Kidney tubule cell (primary cell): Measurements from ENCODE around the gene C15orf39.
A peak's percentile ranks its signal among the peaks of the same experiment; 100 is the strongest.

Experiments used
- DNase-seq: peaks from one replicate; pipeline ENCODE4 v3.0.0-alpha.2; 2018; ENCODE audit warnings: low spot score

The C15orf39 gene

GRCh38 chr15:75172284-75172820 is 29.3 kb upstream of the C15orf39 start:
- peak; percentile 65 for DNase-seq

DNA sequence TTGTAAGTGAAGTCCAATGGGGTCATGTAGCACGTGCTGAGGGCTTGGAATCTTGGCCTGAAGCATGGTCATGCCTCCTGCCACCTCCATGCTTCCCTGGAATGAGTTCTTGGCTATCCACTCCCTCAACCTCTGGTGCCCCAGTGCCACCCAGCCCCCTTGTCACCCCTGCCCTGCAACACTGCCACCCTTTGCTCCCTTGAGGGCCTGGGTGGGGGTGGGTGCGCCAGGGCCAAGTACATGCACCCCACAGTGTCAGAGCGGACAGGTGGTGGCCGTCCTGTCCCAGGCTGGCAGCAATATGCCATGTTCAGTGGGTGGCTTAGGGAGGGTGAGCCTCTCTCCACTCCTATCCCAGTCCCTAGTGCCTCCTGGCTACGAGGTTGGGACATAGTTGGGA is 27.6 kb upstream of the C15orf39 start:
- no peak for DNase-seq

DNA sequence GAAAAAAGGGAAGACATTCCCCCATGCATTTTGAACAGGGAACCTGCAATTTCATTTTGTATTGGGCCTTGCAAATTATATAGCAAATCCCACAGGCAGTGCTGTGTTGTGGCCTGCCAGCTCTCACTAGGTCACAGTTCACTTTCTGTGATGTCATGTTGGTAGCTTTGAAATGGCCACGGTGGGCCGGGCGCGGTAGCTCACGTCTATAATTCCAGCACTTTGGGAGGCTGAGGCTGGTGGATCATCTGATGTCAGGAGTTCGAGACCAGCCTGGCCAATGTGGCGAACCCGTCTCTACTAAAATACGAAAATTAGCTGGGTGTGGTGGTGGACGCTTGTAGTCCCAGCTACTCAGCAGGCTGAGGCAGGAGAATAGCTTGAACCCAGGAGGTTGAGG is 27.0 kb upstream of the C15orf39 start:
- DNase-seq = no peak

- DNase-seq = no peak
Measured at GRCh38 chr15:75176396-75176761, 25.3 kb upstream of the C15orf39 start.

DNA sequence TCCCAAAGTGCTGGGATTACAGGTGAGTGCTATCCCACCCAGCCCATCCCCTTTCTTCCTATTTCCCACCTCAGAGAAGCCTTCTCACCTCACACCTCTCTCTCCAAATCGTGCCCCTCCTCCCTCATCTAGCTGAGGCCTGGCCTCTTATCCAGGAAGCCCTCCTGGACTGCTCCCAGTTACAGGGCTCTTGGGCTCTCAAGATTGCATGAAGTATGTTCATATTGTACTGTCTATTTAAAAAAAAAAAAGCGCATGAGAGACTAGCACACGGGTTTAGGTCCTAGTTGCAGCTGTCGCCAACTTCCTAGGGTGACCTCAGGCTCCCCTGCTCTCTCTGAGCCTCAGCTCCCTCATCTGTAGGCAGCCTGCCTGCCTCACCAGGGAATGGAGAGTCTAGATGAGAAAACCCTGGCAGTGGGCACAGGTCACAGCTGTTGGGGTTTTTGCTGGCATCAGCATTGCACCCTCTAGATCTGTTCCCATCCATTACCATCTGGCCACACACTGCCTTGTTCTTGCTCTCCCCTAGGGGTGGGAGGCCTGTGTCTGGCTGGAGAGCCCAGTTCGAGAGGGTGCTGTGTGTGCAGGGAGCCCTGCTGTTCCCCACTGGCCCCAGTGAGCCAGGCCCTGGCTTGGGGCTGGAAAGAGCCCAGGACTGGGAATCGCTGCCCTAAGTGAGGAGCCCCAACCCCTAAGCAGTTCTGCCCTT is 24.2 kb upstream of the C15orf39 start:
- DNase-seq = no peak

- DNase-seq = no peak
Measured at GRCh38 chr15:75178171-75178937, 23.3 kb upstream of the C15orf39 start.

DNA sequence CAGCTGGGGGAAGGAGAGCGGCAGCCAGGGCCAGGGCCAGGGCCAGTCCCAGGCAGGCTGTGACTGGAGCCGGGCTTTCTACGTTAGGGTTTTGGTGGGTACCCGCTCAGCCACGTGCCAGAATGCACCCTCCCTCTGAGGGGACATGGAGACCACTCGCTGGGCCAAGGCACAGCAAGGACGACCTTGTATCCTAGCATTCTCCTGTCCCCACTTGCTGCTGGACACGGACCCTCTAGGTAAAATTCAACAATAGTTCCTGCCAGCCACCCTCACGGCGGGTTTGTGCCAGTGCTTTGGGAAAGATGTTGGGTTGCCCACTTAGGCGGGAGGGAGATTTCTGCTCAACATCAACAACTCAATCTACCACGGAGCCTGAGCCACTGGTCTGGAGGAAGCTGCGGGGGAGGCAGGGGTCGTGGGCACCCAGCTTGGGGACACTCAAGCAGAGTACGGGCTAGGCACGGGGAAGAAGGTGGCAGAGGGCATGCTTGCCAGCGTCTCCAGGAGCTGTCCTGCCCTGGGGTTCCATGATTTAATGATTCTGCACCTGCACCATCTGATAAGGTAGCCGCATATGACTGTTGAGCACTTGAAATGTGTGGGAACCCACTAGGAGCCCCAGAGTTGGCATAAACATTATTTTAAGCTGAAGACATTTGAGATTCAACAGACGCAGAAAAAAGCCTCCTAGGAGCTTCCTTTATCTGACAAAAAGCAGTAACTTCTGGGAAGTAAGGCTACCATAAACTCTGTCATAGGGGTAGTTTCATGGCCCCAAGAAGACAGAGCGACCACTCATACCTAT is 22.5 kb upstream of the C15orf39 start:
- no peak for DNase-seq

GRCh38 chr15:75179746-75180140 is 21.9 kb upstream of the C15orf39 start:
- DNase-seq = no peak

- no peak for DNase-seq
Measured at GRCh38 chr15:75181780-75182179, 19.9 kb upstream of the C15orf39 start.

- peak; percentile 55 for DNase-seq
Measured at GRCh38 chr15:75182187-75183131, 19.2 kb upstream of the C15orf39 start.

DNA sequence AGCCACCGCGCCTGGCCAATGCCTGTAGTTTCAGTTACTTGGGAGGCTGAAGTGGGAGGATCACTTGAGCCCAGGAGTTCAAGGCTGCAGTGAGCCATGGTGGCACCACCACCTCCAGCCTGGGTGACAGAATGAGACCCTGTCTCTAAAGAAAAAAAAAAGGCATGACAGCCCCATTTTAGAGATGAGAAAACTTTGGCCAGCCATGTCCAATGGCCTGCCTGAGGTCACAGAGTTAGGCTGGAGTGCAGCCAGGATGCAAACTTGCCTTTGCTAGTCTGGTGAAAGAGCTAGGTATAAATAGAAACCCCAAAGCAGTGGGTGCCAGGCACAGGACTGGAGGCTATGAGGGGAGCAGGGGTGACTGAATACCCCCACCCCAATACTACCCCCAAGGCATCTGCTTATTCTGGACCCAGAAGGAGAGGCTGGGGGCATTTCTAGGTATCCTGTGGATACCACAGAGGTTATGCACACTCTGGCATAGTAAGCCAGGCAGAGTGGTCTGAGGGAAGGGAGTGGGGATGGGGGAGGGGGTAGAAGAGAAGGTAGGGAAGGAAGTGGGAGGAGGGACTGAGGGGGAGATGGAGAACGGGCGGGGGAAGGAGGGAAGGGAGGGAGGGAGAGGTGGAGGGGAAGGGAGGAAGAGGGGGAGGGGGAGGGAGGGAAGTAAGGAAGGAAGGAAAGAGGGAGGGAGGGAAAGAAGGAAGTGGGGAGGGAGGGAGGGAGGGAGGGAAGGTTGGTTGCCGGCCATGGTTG is 16.2 kb upstream of the C15orf39 start:
- DNase-seq = no peak

DNA sequence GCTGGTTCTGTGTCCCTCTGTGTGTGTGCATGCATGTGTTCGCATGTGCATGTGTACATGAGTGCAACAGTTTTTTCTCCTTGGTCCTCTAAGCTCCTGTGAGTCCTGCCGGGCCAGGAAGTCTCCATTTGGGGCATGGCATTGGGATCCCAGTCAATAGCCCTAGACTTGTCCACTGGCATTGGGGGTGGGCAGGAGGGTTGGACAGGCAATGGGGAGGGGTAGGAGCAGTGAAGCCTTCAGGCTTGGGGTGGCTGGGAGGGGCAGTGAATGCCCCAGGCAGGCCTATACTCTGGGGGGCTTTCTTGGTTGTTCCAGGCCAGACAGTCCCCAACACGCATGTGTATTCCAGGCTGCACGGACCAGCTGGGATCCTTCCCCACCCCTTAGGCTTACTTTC is 15.6 kb upstream of the C15orf39 start:
- no peak for DNase-seq

DNA sequence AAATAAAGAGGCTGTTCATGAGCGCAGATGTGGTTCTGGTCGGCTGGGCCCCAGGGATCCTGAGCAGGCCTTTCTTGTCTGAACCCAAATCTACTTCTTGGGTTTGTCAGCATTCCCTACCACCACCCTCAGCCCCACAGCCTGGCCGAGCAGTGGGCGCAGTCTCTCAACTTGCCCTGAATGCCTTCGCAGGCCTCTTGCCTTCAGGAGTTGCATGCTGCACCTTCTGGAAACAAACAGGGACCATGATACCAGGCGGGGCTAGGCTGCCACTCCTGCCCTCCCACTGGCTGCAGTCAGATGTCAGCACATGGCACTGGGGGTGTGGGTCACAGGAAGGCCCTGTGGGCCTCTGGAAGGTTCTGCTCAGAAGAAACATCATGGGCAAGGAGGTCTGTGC is 13.2 kb upstream of the C15orf39 start:
- no peak for DNase-seq

- DNase-seq = no peak
Measured at GRCh38 chr15:75191235-75191634, 10.4 kb upstream of the C15orf39 start.

GRCh38 chr15:75192307-75192706 is 9.4 kb upstream of the C15orf39 start:
- DNase-seq = no peak

DNA sequence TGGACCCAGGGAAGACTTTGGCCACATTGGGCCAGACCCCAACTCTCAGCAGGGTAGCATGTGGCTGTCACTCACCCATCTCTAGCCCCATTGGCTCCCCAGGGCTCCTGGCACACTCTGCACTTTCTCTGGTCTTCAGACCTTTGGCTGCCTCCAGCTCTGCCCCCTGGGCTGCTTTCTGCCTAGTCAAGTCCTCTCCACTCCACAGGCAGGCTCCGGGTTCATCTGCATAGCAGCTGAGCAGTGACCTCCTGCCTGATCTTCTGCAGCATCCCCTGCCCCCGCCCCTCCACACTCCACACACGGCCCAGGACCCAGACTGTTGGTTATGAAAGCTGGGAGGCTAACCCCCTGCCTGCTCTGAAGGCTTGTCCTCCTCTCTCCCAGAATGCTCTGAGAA is 8.4 kb upstream of the C15orf39 start:
- DNase-seq = no peak

DNA sequence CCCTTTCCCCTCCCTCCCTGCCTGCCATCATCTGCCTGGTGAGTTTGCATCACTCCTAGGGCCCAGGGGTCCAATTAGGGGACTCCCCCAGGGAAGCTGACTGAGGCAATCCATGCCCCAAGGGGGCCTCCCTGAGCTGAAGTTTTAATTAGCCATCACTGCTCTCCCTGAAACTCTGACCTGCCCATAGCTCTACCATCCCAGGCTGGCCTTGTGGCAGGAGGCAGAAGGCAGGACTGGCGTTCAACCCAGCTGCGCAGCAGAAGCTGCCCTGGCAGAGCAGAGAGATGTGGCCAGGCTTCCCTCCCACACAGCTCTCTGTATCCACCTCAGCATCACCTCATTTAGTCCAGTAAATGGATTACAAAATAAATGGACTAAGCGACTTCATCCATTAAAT is 7.7 kb upstream of the C15orf39 start:
- no peak for DNase-seq

GRCh38 chr15:75194397-75194796 is 7.3 kb upstream of the C15orf39 start:
- no peak for DNase-seq

DNA sequence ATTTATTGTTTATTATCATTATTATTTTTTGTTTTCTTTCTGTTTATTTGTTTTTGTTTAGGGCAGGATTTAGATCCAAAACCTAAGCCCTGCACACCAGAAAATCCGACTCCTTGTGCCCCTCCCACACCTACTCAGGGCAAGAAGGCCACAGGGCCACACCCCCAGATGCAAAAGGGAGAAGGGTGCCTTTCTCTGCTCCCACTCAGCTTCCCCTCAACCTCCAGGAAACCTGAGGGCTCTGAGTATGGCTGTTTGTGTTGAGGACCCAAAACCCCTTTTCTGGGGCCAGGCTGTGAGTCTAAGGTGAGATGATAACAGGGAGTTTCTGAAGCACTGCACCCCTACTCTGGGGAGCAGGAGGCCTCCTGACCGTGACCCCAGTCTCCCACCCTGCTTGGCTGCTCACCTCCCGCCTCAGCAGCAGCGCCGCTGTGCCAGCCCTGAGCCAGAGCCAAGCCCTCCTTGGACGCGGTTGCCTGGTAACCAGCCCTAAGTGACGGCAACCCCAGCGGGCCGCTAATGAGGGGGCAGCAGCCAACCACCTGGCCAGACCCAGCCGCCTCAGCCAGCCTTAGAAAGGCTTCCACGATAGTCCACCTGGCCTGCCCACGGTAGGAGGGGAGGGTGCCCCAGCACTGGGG is 6.4 kb upstream of the C15orf39 start:
- DNase-seq = peak; percentile 24

DNA sequence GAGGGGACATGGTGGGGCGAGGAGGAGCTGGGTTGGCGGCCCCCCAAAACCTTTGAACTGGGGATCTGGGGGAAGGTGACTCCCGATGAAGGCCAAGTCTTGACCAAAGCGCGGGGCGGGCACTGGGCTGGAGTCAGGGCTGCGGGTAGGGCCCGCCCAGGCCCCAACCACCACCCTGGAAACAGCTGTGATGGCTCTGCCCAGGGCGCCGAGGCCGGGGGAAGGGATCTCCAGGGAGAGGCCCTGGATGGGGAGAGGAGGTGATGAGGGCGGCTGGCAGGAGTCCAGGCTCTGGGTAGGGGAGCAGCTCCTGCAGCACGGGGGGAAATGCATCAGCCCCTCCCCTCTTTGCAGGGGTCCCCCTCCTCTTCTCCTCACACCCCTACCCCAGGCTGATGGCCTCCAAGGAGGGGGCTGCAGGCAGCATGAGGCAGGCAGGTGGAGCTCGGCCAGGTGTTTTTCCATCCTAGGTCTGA is 5.9 kb upstream of the C15orf39 start:
- no peak for DNase-seq
